Measurements from ENCODE around the gene CACNG5. TPM values are rescaled to one million over a fixed set of nuclear protein-coding genes. Genes with fewer than 3 reads are reported as not detected.

The CACNG5 gene
- total and polyA plus RNA-seq, 8 donors: not detected

- no peak for ATAC-seq
- Histone ChIP-seq H3K36me3 (no peaks in the 10 kb centered on the region), H3K4me1 (no peaks in the 10 kb centered on the region), H3K27me3 (peaks cover 0 to 21% of the 10 kb centered on the region in 2 donors), H3K9me3 (peaks cover 0 to 2% of the 10 kb centered on the region in 2 donors), H3K4me3 (no peak overlapping the region), H3K27ac (no peak overlapping the region)
- TF ChIP-seq, protein P1, sequence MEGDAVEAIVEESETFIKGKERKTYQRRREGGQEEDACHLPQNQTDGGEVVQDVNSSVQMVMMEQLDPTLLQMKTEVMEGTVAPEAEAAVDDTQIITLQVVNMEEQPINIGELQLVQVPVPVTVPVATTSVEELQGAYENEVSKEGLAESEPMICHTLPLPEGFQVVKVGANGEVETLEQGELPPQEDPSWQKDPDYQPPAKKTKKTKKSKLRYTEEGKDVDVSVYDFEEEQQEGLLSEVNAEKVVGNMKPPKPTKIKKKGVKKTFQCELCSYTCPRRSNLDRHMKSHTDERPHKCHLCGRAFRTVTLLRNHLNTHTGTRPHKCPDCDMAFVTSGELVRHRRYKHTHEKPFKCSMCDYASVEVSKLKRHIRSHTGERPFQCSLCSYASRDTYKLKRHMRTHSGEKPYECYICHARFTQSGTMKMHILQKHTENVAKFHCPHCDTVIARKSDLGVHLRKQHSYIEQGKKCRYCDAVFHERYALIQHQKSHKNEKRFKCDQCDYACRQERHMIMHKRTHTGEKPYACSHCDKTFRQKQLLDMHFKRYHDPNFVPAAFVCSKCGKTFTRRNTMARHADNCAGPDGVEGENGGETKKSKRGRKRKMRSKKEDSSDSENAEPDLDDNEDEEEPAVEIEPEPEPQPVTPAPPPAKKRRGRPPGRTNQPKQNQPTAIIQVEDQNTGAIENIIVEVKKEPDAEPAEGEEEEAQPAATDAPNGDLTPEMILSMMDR (IDR thresholded peaks at IDR 0.05): no peak
- intact Hi-C loops (cut with DNase I): no loop called here
- no peak for DNase-seq
Observed at GRCh38 chr17:66842959-66843358, 8.0 kb downstream of the CACNG5 start.

DNA sequence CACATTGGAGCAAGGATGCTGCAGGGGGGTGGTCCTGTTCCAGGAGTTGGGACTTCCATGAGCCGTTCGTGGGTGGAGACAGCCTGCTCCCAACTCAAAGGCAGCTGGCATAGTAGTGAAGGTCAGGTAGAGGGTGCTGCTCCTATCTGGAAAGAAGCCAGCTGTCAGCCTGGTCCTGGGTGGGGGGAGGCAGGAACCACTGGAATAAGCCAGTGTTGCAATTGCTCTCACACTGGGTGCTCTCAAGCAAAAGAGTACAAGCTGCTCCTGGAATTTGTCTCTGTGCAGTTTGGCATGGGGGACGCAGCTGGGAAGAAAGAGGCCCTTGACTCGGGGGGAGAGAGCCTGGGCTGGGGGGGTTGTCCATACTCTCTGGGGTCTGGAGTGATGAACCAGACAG, 8.7 kb downstream of the CACNG5 start:
- H3K9me3 ChIP-seq: peaks cover 0 to 2% of the 10 kb centered on the region in 2 donors
- intact Hi-C loops (cut with DNase I): no loop called here
- TF ChIP-seq, protein P1 (IDR thresholded peaks at IDR 0.05): no peak

GRCh38 chr17:66847704-66848103, 12.8 kb downstream of the CACNG5 start:
- no peak for DNase-seq
- H3K9me3 ChIP-seq: peaks cover 0 to 2% of the 10 kb centered on the region in 2 donors
- H3K4me1 ChIP-seq: no peaks in the 10 kb centered on the region
- H3K4me3 ChIP-seq: no peak overlapping the region
- H3K27ac ChIP-seq: no peak overlapping the region
- ATAC-seq: no peak
- TF ChIP-seq, protein P1 (IDR thresholded peaks at IDR 0.05): no peak
- intact Hi-C loops (cut with DNase I): no loop called here
- H3K27me3 ChIP-seq: no peaks in the 10 kb centered on the region
- no peaks in the 10 kb centered on the region for H3K36me3 ChIP-seq

More for the DNA sequence above, 8.7 kb downstream of the CACNG5 start:
- H3K27ac ChIP-seq: no peak overlapping the region
- ATAC-seq (no peak), DNase-seq (no peak)
- H3K4me3 ChIP-seq: no peak overlapping the region
- no peaks in the 10 kb centered on the region for H3K4me1 ChIP-seq
- H3K27me3 ChIP-seq: peaks cover 0 to 15% of the 10 kb centered on the region in 2 donors
- H3K36me3 ChIP-seq: no peaks in the 10 kb centered on the region

DNA sequence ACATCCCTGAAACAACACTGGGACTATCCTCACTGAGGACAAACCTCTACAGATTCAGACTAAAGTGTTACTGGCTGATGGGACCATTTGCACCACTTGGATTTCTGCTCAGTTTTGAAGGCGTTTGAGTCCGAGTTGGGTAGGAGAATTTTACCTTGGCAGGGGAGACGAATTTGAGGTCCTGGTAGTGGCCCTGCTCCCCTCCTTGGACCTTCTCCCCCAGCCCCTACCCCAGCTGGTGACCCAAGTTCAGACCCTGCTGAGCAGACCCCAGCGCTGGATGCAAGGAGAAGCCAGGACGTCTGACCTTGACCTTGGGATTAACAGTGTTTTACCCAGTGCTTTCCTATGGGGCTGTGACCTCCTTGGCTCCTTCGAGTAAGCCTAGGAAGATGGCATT, 13.6 kb downstream of the CACNG5 start:
- Histone ChIP-seq H3K27ac (no peak overlapping the region), H3K4me1 (no peaks in the 10 kb centered on the region), H3K36me3 (no peaks in the 10 kb centered on the region), H3K27me3 (no peaks in the 10 kb centered on the region), H3K9me3 (peaks cover 0 to 2% of the 10 kb centered on the region in 2 donors), H3K4me3 (no peak overlapping the region)
- TF ChIP-seq, protein P1 (IDR thresholded peaks at IDR 0.05): no peak
- DNase-seq (no peak), ATAC-seq (no peak)
- intact Hi-C loops (cut with DNase I): no loop called here

DNA sequence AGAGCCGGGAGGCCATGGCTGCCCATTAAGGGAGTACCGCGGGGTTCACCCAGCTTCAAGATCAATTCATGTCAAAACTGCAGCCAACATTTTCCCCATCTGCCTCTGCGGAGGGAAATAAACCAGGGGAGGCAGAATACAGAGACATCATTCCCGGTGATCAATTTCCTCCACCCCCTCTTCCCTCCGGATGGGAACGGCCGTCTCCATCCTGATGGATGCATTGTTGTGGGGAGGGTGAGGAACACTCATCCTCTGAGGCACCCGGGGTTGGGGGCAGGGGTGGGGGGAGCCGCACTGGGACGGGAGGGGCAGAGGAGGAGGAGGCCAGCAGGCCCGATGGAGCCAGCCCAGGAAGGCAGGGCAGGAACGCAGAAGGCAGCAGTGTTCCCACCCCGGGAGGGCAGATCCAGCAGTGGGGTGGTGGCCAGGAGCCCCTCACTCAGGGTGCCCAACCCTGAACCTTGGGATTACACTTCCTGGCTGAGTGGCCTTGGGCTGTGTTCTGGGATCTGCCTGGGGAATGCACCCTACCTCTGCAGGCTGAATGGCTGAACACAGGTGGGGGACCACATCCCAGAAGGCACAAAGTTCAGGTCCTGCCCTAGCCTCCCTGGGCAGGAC, 14.2 kb downstream of the CACNG5 start:
- H3K27ac ChIP-seq: no peak overlapping the region
- H3K27me3 ChIP-seq: no peaks in the 10 kb centered on the region
- H3K36me3 ChIP-seq: no peaks in the 10 kb centered on the region
- H3K9me3 ChIP-seq: peaks cover 0 to 2% of the 10 kb centered on the region in 2 donors
- ATAC-seq (no peak), DNase-seq (no peak)
- TF ChIP-seq, protein P1 (IDR thresholded peaks at IDR 0.05): no peak
- H3K4me3 ChIP-seq: no peak overlapping the region
- intact Hi-C loops (cut with DNase I): no loop called here
- H3K4me1 ChIP-seq: no peaks in the 10 kb centered on the region
